SU-DHL-6 (cell line): ENCODE measurements around the gene TEAD1.
"Not testable (repeated sequence)": the region's sequence is repeated elsewhere in the genome, so short reads cannot be mapped to it uniquely, and the experiment has no call there.

ENCODE experiments used
- H2AFZ ChIP-seq: fragments of 200-600 bp; sonication (generic); 2 replicates; pipeline ENCODE4 v1.6.1; 2014; ENCODE audit warnings: low read depth, mild to moderate bottlenecking, moderate library complexity, mixed read lengths, antibody characterized with exemption, low read length; ENCODE audit not compliant: severe bottlenecking
- H3F3A ChIP-seq: fragments of 200-600 bp; shearing (Covaris generic); 2 replicates; pipeline ENCODE4 v1.6.0; 2016; ENCODE audit warnings: antibody characterized with exemption, mild to moderate bottlenecking; ENCODE audit not compliant: insufficient read depth
- H3K27ac ChIP-seq: fragments of 200-600 bp; sonication (generic); 2 replicates; pipeline ENCODE4 v1.5.1; 2016; ENCODE audit warnings: low read depth, mild to moderate bottlenecking, low read length, moderate library complexity, mixed read lengths
- H3K27me3 ChIP-seq: fragments of 200-600 bp; sonication (generic), shearing (Covaris generic); 2 replicates; pipeline ENCODE4 v1.6.0; 2014; ENCODE audit warnings: mild to moderate bottlenecking, low read length
- H3K36me3 ChIP-seq: fragments of 200-600 bp; sonication (generic); 2 replicates; pipeline ENCODE4 v1.6.1; 2014; ENCODE audit warnings: mild to moderate bottlenecking, low read length, mixed read lengths
- H3K4me2 ChIP-seq: fragments of 300-600, 200-600 bp; shearing (Covaris generic), sonication (generic); 2 replicates; pipeline ENCODE4 v1.6.0; 2014; ENCODE audit warnings: low read length, low read depth, mild to moderate bottlenecking; ENCODE audit not compliant: poor library complexity, severe bottlenecking
- H3K4me3 ChIP-seq: fragments of 200-600 bp; sonication (generic); 2 replicates; pipeline ENCODE4 v1.5.1; 2014; ENCODE audit warnings: antibody characterized with exemption, low read length, mild to moderate bottlenecking, mixed read lengths; ENCODE audit not compliant: insufficient read depth, poor library complexity, severe bottlenecking
- H3K79me2 ChIP-seq: fragments of 200-600 bp; sonication (generic); 2 replicates; pipeline ENCODE4 v1.6.1; 2014; ENCODE audit warnings: mild to moderate bottlenecking, low read length, moderate library complexity; ENCODE audit not compliant: insufficient read depth
- H3K9ac ChIP-seq: fragments of 200-600 bp; sonication (generic); 2 replicates; pipeline ENCODE4 v1.7.0; 2014; ENCODE audit warnings: mild to moderate bottlenecking, low read length
- H3K9me2 ChIP-seq: fragments of 200-600 bp; sonication (generic); replicated peaks from 2 replicates; pipeline ENCODE4 v1.6.1; 2014; ENCODE audit warnings: low read length; ENCODE audit not compliant: insufficient read depth
- H3K9me3 ChIP-seq: fragments of 200-600 bp; sonication (generic); 2 replicates; pipeline ENCODE4 v1.6.1; 2014; ENCODE audit warnings: low read length, mixed read lengths; ENCODE audit not compliant: insufficient read depth
- H4K20me1 ChIP-seq: fragments of 200-600 bp; sonication (generic); 2 replicates; pipeline ENCODE4 v1.6.1; 2014; ENCODE audit warnings: low read depth, mild to moderate bottlenecking, antibody characterized with exemption, low read length, moderate library complexity, mixed read lengths
- CTCF ChIP-seq: fragments of 200-600 bp; sonication (generic); IDR thresholded peaks from one replicate; pipeline ENCODE4 v1.5.1; 2017; ENCODE audit warnings: antibody characterized with exemption, mild to moderate bottlenecking, low read length, moderate library complexity; ENCODE audit not compliant: insufficient read depth, poor library complexity, severe bottlenecking
- EZH2phosphoT487 ChIP-seq: fragments of 200-600 bp; sonication (generic), shearing (Covaris generic); conservative IDR thresholded peaks from 2 replicates; pipeline ENCODE4 v1.6.1; 2018; ENCODE audit warnings: mild to moderate bottlenecking, antibody characterized with exemption, low read length, moderate library complexity, mixed read lengths

TEAD1 gene

GRCh38 chr11:12756867-12757266 is 82.6 kb downstream of the TEAD1 start:
- no peak overlapping the region for H2AFZ ChIP-seq
- H3K4me3 ChIP-seq: no peak overlapping the region
- TF ChIP-seq CTCF (no peak), EZH2phosphoT487 (no peak)
- H3K27me3 ChIP-seq: no peaks in the 10 kb centered on the region
- no peaks in the 10 kb centered on the region for H3F3A ChIP-seq
- no peak overlapping the region for H3K27ac ChIP-seq
- H3K4me2 ChIP-seq: no peak overlapping the region
- H3K9me3 ChIP-seq: no peaks in the 10 kb centered on the region
- H4K20me1 ChIP-seq: no peaks in the 10 kb centered on the region
- H3K9me2 ChIP-seq: no peaks in the 10 kb centered on the region
- H3K36me3 ChIP-seq: no peaks in the 10 kb centered on the region
- no peak overlapping the region for H3K9ac ChIP-seq
- no peaks in the 10 kb centered on the region for H3K79me2 ChIP-seq

GRCh38 chr11:12757416-12757815 is 83.2 kb downstream of the TEAD1 start:
- no peak overlapping the region for H2AFZ ChIP-seq
- no peaks in the 10 kb centered on the region for H3K27me3 ChIP-seq
- no peaks in the 10 kb centered on the region for H3K9me3 ChIP-seq
- TF ChIP-seq CTCF (no peak), EZH2phosphoT487 (no peak)
- no peaks in the 10 kb centered on the region for H3K36me3 ChIP-seq
- no peak overlapping the region for H3K27ac ChIP-seq
- H3K4me3 ChIP-seq: no peak overlapping the region
- no peak overlapping the region for H3K4me2 ChIP-seq
- H3K9ac ChIP-seq: no peak overlapping the region
- H3K9me2 ChIP-seq: no peaks in the 10 kb centered on the region
- no peaks in the 10 kb centered on the region for H3K79me2 ChIP-seq
- no peaks in the 10 kb centered on the region for H4K20me1 ChIP-seq
- no peaks in the 10 kb centered on the region for H3F3A ChIP-seq

GRCh38 chr11:12758117-12758516 is 83.9 kb downstream of the TEAD1 start:
- H3K36me3 ChIP-seq, H3F3A ChIP-seq, H3K27ac ChIP-seq, H3K27me3 ChIP-seq, H2AFZ ChIP-seq, H3K79me2 ChIP-seq, H3K4me3 ChIP-seq, H3K9me3 ChIP-seq, H3K9ac ChIP-seq, H3K9me2 ChIP-seq, H3K4me2 ChIP-seq, H4K20me1 ChIP-seq: not testable (repeated sequence)

- H3K27me3 ChIP-seq: no peaks in the 10 kb centered on the region
- no peaks in the 10 kb centered on the region for H4K20me1 ChIP-seq
- H3K4me3 ChIP-seq: no peak overlapping the region
- TF ChIP-seq CTCF: no peak
- no peak for TF ChIP-seq EZH2phosphoT487
- no peaks in the 10 kb centered on the region for H3K36me3 ChIP-seq
- no peak overlapping the region for H3K4me2 ChIP-seq
- H3K9ac ChIP-seq: no peak overlapping the region
- no peaks in the 10 kb centered on the region for H3K79me2 ChIP-seq
- H3K9me3 ChIP-seq: no peaks in the 10 kb centered on the region
- H3K27ac ChIP-seq: no peak overlapping the region
- no peaks in the 10 kb centered on the region for H3F3A ChIP-seq
- no peaks in the 10 kb centered on the region for H3K9me2 ChIP-seq
- H2AFZ ChIP-seq: no peak overlapping the region
Observed at GRCh38 chr11:12761029-12761428, 86.8 kb downstream of the TEAD1 start.
